Activated CD4-positive, alpha-beta T cell treated with anti-CD3 and anti-CD28 coated beads, Interleukin-2, amount 50 U/mL, for 4 hours (primary cell): Measurements from ENCODE around the gene USP20.
"Not testable (repeated sequence)": the region's sequence is repeated elsewhere in the genome, so short reads cannot be mapped to it uniquely, and the experiment has no call there.

Experiments
- DNase-seq, 2 experiments: peaks; one replicate each; pipeline ENCODE4 v3.0.0-alpha.2; 2020

The USP20 gene

DNA sequence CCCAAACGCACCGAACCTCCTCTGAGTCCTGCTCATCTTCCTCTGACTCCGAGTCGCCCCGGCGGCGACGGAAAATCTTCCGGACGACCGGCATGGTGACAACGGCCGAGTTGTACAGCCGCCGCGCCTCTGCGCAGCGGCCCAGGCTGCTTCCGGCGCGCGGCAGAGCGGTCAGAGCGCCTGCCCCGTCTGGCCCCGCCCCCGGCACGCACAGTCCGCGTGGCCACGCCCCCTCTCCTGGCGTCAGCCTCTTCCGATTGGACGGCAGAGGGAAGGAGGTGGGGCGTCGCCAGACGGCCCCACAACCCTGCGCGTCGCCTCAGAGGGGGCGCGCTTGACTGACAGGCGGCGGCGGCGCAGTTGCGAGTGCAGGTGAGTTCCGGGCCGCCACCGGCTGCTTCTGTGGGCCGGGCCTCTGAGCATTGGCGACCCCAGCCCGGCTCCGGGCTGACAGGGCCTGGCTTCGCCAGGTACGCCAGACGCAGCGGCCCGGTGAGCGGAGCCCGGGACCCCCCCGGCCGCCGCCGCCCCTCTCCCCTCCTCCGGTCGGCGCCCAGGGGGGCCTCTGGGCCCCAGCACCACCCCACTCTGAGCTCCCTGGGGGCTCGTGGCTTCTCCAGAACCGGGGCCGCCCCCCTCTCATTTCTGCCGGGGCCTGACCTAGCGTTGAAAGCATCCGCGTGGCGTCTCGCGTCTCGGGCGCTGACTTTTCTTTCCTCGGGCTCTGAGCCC is at the start of gene USP20, which contains the start of gene C9orf78:
Gene USP20 (plus strand): TSS at position 331 of the 732 bp plus-strand sequence. CDS start 17,098 bp downstream, outside the sequence.
Gene C9orf78 (minus strand): TSS at position 148 of the 732 bp plus-strand sequence. CDS start 54 bp downstream, at position 94.
- DNase-seq: peak; percentile 93 to 95

DNA sequence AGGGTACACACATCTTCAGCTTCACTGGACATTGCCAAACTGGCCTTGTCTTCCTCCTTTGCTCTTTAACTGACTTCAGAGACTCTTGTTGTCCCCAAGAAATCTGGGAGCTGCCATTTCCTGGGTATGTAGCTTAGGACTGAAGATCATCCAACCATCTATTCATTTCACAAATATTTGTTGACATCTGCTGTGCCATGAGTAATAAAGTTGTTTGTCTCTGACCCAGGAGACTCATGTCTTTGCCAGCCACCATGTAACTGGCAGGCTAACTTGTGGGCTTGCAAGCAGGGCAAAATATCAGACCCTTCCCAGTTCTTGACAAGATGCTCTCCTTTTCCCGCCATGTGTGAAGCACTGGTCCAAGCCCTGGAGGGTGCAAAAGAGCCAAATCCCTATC is 49.4 kb upstream of the USP20 start:
- DNase-seq: no peak

DNA sequence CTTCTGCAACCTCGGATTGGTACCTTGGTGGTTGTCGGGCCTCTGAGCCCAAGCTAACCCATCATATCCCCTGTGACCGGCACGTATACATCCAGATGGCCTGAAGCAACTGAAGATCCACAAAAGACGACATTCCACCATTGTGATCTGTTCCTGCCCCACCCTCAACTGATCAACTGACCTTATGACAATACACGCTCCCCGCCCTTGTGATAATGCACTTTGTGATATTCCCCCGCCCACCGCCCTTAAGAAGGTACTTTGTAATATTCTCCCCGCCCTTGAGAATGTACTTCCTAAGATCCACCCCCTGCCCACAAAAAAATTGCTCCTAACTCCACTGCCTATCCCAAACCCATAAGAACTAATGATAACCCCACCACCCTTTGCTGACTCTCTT is 48.8 kb upstream of the USP20 start:
- no peak for DNase-seq

DNA sequence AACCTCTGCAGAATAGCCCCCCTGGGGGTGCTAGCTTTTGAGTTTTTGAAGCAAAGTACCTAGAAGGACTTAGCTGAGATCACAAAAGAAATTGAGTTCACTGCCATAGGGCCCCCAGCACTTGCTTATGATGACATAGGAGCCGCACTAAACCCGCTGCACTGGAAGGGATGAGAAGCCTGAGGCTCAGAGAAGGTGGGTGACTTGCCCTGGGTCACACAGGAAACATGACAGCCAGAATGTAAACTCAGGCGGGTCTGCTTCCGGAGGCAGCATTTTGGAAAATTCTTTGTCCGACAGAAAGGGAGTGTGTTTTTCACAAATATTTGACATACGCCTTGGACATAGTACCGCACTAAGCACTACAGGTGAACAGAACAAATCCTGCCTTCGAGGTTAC is 40.7 kb upstream of the USP20 start:
- DNase-seq: no peak

DNA sequence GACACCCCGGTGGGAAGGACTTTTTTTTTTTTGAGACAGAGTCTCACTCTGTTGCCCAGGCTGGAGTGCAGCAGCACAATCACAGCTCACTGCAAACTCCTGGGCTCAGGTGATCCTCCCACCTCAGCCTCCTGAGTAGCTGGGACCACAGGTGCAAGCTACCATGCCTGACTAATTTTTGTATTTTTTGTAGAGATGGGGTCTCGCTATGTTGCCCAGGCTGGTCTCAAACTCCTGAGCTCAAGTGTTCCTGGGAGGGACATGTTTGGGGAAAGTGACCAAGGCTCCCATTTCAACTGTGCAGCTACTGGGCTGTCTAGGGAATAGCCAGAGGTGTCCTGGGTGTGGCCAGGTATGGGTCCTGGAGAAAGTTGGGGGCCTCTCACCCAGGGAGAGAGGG is 39.2 kb upstream of the USP20 start:
- not testable (repeated sequence) for DNase-seq

DNA sequence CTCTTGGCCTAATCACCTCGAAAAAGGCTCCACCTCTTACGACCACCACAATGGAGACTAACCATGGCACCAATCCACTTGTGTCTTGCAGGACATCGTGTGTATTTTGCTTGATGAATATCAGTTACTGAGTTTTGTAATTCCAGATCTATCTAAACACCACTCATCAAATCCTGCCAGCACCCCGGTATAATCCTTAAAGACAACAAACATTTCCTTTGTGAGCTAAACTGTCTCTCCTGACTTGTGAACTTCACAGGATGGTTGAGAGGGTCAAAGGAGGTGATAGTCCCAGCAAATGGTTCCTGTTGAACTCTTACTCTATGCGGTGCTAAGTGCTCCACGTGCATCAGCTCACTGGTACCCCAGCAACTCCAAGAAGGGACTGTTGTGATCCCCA is 36.3 kb upstream of the USP20 start:
- DNase-seq: no peak

DNA sequence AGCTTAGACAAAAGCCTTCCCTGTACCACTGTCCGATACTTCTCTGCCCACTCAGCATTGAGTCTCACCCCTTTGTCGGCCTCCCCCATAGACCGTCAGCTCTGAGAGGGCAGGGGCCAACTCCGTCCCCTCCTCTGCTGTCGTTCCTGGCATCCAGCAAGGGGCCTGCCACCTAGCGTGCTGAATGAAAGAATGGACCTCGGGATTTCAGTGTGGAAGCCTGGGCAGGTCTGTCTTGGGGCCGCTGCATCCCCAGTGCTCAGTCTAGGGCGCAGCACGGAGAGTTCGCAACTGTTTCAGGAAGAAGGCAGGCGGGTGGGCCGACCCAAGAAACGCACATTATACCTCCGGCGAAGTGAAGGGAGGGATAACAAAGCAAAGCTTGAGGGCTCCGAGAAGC is 33.8 kb upstream of the USP20 start:
- no peak for DNase-seq

DNA sequence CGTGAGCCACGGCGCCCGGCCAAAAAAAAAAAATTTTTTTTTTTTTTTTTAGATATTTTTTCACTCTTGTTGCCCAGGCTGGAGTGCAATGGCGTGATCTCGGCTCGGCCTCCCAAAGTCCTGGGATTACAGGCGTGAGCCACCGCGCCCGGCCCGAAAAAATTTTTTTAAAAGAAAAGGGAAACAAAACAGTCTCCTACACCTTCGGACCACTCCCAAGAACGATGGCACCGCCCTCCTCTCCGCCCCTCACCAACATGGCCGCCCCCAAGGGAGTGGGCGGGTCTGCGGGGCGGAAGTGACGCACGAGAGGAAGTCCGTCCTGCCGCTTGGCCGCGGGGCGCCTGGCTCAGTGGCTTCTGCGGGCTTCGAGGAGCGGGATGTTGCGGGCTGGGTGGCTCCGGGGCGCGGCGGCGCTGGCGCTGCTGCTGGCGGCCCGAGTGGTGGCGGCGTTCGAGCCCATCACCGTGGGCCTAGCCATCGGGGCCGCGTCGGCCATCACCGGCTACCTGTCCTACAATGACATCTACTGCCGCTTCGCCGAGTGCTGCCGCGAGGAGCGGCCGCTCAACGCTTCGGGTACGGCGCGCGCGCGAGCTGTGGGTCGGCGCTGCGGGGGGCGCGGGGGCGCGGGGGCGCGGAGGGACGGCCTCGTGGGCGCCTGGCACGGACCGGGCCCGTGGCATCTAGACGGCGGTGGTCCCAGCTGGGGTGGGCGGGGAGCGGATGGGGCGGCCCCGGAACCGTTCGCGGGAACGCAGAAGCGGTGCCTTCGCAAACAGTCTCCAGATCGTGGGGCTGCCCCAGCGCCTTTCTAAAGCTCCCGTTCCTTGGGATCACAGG is 32.2 kb upstream of the USP20 start, which contains the start of gene TOR1B:
Gene TOR1B (plus strand): TSS at position 352 of the 843 bp plus-strand sequence. CDS start 29 bp downstream, at position 381.
- DNase-seq: peak; percentile 91

DNA sequence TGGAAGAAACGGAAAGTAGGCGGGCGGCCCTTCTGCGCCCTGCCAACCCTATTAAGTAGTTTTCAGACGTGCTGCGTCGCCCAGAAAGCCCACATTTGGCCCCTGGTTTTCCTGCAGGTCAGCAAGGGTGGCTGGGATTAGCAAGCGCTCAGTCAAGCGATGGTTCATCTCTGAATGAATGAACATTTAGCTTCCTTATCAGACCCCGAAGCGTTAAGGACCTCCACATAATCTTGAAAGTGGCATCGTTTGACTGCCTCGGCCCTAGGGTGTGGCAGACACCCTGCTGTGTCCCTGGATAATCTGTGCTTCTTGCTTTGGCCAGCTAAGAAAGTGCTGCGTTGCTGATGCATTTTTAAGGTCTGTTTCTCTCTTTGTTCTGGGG is 31.6 kb upstream of the USP20 start:
- no peak for DNase-seq

DNA sequence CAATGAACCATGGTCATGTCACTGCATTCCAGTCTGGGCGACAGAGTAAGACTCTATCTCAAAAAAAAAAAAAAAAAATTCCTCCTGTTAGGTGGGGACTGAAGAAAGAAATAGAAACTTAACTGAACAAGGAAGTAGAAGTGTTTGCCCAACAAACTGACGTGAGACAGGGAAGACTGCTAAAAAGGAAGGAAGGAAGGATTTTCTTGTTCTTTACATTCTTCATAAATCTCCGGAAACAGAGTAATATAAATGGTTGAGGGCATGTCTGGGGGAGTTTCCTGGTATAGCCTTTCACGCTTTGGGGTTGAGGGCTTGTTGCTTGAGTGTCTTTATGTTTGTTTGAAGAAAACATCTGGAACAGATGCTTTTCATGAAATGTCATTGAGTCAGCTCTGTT is 29.2 kb upstream of the USP20 start:
- no peak for DNase-seq

DNA sequence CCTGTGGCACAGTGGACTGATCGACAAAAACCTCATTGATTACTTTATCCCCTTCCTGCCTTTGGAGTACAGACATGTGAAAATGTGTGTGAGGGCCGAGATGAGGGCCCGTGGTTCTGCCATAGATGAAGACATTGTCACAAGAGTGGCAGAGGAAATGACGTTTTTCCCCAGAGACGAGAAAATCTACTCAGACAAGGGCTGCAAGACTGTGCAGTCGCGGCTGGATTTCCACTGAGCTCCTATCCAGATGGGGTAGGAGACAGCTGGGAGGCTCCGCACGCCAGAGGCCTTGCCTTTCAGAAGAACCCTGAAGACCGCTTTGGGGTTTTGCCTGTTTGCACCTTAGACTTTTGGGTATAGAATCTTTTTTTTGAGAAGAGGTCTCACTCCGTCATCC is 25.9 kb upstream of the USP20 start:
- no peak for DNase-seq

DNA sequence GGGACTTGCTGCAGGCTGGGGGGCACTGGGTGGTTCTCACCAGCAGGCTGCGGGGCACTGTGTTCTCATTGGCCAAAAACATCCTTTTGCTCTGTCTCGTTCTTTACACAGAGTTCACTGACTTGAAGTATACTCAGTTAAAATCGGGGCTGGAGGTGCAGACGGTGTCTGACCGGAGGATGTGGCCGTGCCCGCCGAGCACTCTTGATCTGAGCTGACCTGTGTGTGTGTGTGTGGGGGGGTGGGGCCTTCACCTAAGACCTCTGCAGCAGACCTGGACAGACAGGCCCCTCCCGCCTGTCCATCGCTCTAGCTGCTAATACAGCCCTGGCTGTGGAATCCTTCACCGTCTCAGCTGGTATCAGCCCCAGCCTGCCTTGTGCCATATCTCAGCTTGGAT is 25.1 kb upstream of the USP20 start:
- DNase-seq: no peak

DNA sequence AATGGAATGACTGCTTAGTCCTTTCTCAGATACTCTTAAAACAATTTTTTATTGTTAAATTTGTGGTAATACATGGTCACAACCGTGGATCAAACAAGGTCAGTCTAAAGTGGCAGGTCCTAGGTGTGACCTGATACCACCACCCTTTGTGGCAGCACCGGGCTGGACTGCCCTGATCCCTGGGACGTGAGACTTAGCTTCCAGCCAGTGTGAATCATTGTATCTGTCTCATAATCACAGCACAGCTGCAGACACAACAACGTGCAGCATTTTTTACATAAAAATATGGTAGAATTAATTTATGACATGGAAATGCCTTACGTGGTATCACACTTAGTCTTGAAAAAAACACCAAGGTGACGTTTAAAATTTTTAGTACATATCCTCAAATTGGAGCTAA is 24.5 kb upstream of the USP20 start:
- no peak for DNase-seq

DNA sequence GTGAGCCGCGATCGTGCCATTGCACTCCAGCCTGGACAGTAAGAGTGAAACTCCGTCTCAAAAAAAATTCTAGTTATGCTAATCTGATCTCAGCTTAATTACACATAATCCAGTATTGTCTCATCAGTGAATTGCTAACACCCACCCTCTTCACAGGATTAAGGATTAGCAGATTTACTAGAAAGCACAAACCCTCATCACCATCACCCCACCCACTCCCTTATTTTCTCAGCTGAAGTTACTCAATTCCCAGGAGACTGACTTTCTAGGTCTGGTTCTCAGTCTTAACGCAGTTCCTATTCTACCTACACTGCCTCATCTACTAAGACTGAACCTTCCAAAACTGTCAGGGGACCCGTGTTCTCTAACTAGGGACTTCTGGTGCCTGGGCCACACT is 23.3 kb upstream of the USP20 start:
- DNase-seq: no peak

DNA sequence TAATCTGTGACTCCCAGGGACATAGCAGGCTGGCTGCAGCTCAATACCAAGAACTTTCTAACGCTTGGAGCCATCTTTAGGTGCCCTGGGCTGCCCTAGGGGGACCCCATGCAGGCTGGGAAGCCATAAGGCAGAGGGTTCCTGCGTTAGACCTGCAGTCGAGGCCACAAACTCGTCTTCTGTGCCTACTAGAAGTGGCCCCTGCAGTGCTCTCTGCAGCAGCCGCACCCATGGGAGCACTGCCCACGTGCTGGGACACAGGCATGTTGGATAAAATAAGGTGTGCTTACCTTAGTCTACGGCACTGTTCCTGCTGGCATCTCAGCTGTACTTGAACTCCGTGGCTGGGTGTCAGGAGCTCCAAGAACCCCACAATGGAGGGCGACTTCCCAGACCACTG is 22.9 kb upstream of the USP20 start:
- DNase-seq: no peak

DNA sequence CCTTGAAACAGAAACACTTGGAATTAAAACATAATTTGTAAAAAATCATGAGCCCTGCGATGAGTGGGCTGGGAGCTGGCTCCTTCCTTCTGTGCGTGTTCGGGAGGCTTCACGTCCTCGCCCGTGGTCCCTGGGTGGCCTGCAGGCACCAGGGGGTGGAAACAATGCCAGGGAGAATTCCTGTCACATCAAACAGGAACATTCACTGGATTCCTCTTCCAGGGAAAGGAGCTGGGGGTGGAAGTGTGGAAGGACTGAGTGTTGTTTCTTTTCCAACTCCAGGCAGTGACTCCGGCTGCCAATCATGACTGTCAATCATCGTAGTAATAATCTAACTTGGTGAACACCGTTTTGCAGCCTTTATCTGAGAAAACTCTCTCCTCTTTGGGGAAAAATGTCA is 21.6 kb upstream of the USP20 start:
- no peak for DNase-seq

DNA sequence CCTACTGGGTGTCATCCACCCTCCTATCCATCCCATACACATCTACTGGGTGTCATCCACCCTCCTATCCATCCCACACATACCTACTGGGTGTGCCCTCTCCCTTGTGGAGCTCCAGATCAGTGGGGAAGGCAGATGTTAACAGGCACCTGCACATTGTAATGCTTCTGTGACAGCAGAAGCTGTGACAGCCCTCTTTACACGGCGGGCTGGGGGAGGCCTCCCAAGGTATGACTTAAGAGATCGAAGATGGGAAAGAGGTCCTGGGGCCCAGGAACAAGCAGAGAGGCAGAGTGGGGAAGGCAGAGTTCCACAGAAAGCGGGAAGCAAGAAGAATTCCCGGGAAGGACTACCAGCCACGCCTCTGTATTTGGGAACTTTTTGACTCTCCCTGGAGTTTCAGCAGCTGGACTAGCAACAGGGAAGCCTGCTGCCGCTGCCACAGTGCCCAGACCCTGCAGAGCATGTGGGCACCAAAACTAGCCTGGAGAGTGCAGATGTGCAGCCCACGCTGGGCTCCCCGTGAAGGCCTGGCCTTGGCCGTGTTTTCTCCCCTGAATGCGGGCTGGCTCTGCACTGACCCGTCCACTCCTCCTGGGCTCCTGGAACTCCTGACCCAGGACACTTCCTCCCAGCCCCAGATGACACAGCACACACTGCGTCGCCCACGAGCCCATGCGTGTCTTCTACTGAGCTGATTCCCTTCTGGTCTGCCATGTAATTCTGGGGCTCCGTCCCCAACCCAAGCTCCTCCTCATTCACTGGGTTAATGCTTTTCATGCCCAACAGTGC is 20.6 kb upstream of the USP20 start:
- DNase-seq: no peak

DNA sequence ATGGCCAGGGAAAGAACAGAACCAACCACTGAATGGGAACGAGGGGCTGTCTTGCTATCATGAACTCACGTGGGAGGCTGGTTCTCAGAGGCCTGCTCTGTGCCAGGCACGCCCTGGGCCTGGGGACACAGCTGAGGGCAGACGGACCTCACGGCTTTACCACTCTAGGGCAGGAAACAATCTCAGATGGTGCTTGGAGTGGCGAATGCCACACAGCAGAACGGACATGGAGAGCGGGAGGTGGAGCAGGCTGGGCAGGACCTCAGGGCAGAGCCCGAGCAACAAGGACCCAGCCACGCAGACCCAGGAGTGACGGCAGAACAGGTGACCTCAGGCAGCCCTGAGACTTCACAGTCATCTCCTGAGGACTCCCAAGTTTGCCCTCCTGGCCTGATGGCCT is 20.0 kb upstream of the USP20 start:
- no peak for DNase-seq

DNA sequence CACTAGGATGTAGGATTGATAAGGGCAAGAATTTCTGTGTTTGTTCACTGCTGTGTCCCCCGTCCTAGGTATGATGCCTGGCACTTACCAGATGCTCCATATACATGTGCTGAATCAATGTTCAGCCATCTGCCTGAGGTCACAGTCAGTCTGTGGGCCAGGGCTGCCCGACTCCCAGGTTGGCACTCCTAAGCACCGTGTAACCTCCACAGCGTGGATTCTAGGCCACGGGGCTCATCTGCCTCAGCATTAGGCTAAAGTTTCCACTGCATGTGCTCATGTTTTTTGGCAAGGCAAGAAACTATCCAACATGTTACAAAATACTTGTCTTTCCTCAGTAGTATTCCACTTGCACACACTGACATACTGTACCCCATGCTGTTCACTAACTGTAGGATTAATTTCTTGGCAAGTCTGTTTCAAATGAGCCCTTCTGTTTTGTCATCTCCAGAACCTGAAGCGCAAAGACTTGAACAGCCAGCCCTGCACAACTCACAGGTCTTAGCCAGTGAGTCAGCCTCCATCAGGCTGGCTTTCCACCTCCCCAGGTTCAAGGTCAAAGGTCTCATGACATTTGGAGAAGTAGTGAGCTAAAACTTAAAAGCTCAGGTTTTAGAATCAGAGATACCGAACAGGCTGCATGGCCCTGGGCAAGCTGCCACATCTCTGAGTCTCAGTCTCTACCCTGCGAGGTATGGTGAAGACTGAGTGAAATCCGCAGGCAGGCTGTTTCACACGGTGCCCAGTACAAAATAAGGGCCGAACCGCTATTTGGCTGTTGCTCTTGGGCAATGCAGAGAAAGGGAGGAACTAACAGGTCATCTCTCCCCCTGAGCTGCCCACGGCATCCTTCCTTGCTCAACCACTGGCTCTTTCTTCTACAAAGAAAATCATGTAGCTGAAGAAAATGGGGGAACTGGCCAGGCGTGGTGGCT is 18.5 kb upstream of the USP20 start:
- DNase-seq: no peak

DNA sequence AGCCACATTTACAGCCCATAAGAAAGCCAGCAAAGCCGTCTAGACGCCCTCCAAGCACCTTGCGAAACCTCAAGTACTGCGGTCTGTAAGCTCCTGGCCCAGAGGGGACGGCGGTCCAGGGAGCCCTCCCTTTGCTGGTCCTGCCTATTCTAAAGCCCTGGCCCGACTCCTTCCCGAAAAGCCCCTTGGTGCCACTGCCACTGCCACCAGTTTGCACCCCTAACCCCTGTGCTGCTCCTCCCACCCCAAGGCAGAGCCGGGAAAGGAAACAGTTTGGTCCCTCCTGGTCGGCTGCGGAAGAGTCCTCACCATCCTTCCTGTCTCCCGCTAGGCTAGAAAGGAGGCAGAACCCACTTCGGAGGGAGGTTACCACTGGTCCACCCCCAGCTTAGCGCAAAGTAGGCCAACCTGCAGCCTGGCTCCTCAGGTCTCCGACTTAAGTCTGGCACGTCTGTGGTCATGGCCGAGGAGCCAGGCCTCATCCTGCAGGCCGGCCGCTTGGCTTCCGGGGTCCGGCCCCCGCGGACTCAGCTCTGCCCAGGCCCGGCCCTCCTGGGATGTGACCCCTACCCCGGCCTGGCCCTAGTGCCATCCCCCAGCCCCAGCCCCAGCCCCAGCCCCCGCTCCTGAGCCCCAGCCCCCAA is 12.2 kb upstream of the USP20 start:
- DNase-seq: no peak

DNA sequence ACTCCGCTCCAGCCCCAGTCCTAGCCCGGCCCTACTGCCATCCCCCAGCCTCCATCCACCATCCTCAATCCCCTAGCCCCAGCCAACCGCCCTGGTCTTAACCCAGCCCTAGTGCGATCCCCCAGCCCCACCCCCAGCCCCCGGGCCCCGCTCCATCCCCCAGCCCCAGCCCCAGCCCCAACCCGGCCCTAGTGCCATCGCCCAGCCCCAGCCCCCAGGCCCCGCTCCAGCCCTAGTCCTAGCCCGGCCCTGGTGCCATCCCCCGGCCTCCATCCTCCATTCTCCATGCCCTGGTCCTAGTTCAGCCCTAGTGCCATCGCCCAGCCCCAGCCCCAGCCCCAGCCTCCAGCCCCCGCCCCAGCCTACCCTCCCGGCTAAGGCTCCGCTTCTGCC is 11.7 kb upstream of the USP20 start:
- DNase-seq: no peak
